RWPE1 (cell line): ENCODE data around the gene TMEM108.

Source experiments
- CTCF ChIA-PET: fragments of 350-600 bp; sonication (Branson Sonifier 250); formaldehyde crosslinking; extraction: SDS; loops from one replicate; lab custom pipeline; 2021; lab: Yijun Ruan, JAX
- POLR2A ChIA-PET: fragments of 400-600 bp; formaldehyde crosslinking; extraction: SDS; loops from one replicate; lab custom pipeline; 2020; ENCODE audit warnings: antibody characterized with exemption; ENCODE audit not compliant: low non-redundant PET; lab: Yijun Ruan, JAX
- DNase-seq: peaks from one replicate; pipeline ENCODE4 v3.0.0; 2012; ENCODE audit warnings: low spot score
- H3K27ac ChIP-seq: fragments of 450-650 bp; 2 replicates; pipeline ENCODE4 v1.5.1; 2017
- TF ChIP-seq, protein P1 (sequence below): fragments of 450-650 bp; conservative IDR thresholded peaks from 2 replicates; pipeline ENCODE4 v1.5.1; 2017; ENCODE audit warnings: low read depth, mild to moderate bottlenecking

Gene TMEM108

DNA sequence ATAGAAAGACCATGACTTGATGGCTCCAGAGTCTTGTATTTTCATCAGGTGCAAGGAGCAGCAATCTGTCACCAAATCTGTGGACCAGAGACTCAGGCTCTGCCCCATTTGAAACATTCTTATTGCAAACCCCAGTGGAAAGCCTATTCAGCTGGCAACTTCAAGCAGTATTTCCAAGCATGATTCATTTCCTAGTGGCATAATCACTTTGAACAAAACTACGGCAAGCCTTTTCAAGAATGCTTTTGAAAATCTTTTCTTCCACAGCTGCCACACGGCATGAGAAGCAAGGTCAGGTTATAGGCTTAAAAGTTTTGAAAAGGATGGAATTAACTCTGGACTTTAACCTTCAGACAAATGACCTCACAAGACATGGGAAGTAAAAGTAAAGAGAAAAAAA, 239.6 kb downstream of the TMEM108 start:
- no peak overlapping the region for H3K27ac ChIP-seq
- no peak for DNase-seq
- TF ChIP-seq, protein P1, sequence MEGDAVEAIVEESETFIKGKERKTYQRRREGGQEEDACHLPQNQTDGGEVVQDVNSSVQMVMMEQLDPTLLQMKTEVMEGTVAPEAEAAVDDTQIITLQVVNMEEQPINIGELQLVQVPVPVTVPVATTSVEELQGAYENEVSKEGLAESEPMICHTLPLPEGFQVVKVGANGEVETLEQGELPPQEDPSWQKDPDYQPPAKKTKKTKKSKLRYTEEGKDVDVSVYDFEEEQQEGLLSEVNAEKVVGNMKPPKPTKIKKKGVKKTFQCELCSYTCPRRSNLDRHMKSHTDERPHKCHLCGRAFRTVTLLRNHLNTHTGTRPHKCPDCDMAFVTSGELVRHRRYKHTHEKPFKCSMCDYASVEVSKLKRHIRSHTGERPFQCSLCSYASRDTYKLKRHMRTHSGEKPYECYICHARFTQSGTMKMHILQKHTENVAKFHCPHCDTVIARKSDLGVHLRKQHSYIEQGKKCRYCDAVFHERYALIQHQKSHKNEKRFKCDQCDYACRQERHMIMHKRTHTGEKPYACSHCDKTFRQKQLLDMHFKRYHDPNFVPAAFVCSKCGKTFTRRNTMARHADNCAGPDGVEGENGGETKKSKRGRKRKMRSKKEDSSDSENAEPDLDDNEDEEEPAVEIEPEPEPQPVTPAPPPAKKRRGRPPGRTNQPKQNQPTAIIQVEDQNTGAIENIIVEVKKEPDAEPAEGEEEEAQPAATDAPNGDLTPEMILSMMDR: no peak
- POLR2A ChIA-PET: no interaction called here
- CTCF ChIA-PET: no interaction called here

DNA sequence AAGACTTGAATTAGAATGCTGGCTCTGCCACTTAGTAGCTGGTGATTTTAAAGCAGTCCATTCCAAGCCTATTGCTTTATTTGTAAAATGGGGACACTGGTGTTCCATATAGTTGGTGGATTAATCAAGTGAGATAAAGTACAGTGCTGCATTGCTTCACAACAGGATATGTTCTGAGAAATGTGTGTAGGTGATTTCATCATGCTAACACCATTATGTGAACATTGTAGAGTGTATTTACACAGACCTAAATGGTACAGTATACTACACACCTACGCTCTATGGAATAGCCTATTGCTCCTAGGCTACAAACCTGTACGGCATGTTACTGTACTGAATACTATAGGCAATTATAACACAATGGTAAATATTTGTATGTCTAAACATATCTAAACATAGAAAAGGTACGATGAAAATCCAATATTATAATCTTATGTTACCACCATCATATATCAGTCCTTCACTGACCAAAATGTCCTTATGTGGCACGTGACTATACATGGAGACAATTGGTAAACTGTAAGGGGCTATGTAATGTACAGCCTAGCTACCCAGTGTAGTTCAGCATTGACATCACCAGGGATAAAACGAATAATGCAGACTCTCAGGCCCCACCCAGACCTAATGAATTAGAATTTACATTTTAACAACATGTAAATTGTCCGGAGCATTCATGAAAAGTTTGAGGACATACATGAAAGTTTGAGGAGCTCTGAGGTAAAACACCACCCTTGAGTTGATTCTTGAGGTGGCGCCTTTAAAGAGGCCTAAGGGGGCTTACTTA, 240.3 kb downstream of the TMEM108 start:
- ChIA-PET POLR2A (no interaction called here), CTCF (no interaction called here)
- TF ChIP-seq, protein P1: no peak
- no peak overlapping the region for H3K27ac ChIP-seq
- DNase-seq: no peak

DNA sequence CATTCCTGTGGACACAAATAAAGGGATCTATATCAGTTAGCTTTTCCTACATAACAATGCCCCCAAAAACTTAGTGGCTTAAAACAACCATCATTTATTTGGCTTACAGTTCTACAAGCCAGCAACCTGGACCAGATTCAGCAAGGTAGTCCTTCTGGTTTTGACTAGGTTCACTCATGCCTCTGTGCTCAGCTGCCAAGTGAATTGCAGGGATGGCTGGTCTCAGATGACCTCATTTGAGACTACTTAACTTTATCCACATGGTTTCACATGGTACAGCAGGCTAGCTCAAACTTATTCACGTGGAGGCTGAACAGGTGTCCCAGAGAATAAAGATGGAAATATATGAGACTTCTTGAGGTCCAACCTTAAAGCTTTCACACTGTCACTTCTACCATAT, 242.4 kb downstream of the TMEM108 start:
- ChIA-PET CTCF (no interaction called here), POLR2A (no interaction called here)
- H3K27ac ChIP-seq: no peak overlapping the region
- DNase-seq: no peak
- TF ChIP-seq, protein P1: no peak

DNA sequence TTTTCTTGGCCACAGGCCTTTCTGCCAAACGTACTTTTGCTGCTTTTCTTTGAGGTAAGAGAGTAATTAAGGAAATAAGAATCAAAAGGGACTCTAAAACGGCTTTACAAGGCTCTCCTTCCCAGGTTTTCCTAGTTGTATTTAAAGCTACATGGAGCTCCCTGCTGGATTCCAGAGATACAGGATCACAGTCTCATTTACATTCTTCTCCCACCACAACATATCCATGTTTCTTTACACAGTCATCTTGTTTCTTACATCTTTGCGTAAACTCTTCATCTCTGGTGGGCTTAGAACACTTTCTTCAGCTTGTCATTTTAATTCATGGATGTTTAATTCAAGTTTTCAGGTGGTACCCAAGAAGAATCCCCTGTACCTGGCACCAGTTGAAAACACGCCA, 244.0 kb downstream of the TMEM108 start:
- DNase-seq: no peak
- TF ChIP-seq, protein P1: no peak
- CTCF ChIA-PET: no interaction called here
- no peak overlapping the region for H3K27ac ChIP-seq
- POLR2A ChIA-PET: no interaction called here

DNA sequence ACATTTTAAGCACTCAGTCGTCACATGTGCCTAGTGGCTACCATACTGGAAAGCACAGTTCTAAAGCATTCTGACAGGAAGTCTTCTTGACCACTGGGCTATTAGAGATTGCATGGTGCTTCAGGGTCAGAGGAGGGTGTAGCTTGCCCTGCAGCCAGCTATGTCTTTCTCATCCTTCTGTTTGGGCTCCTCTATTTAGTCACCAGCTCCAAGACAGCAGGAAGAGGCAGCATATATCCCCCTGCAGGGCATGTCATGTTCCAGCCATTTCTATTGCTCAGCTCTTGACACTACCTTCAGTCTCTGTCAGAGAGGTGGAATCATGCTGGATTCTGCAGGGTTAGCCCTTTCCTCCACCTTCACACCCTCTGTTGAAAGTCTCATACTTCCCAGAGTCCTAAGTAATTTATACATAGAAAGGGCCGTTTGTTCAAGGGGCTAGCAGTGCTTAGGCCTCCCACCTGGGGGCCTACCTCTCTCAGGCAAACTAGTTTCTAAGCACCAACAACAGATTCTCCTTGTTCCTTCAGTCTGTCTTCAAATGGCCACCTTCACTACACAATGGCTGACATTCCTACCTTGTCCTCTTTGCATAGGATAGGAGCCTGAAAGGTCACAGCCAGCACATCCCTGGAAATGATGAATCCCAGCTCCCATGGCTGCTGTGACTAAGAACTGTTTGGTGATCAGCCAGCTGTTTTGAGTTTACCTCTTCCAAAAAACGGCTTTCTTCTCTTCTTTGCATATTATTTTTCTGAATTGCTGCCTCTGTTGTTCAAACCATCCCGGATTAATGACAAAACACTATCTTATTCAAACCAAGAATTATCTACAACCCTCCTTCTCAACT, 246.0 kb downstream of the TMEM108 start:
- DNase-seq: no peak
- ChIA-PET CTCF (no interaction called here), POLR2A (no interaction called here)
- TF ChIP-seq, protein P1: no peak
- H3K27ac ChIP-seq: no peak overlapping the region

DNA sequence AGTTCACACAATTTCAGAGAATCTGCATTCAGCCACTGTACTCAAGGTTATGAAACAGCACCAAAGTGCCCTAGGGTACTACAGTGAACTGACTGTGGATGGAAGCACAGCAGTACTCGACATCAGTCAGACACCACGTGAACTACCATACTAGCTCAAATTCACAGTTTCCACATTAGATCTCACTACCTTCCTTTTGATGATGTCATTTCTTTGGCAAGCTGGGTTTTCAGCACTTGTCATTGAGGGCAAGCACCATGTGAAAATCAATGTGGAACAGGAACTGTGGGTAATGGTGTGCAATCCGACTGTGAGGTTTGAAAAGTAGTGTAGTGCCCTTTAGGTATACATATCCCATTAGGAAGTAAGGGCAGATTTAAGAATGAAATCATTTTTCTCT, 251.1 kb downstream of the TMEM108 start:
- ChIA-PET POLR2A (no interaction called here), CTCF (no interaction called here)
- no peak for DNase-seq
- H3K27ac ChIP-seq: no peak overlapping the region
- TF ChIP-seq, protein P1: no peak
